Ishikawa (cell line): ENCODE measurements around the gene LINGO3.

Experiments used
- CEBPB ChIP-seq: IDR thresholded peaks from 2 replicates; pipeline ENCODE4 v1.6.1; 2012
- CREB1 ChIP-seq: IDR thresholded peaks from 2 replicates; pipeline ENCODE4 v1.6.1; 2012; ENCODE audit warnings: low read depth
- EGR1 ChIP-seq: IDR thresholded peaks from 2 replicates; pipeline ENCODE4 v1.6.1; 2012
- EP300 ChIP-seq: IDR thresholded peaks from 2 replicates; pipeline ENCODE4 v1.6.1; 2012; ENCODE audit warnings: borderline replicate concordance
- FOXM1 ChIP-seq: IDR thresholded peaks from 2 replicates; pipeline ENCODE4 v1.6.1; 2012; ENCODE audit warnings: low read depth, borderline replicate concordance
- MAX ChIP-seq: IDR thresholded peaks from 2 replicates; pipeline ENCODE4 v1.6.1; 2012
- NFIC ChIP-seq: IDR thresholded peaks from 2 replicates; pipeline ENCODE4 v1.6.1; 2012
- RAD21 ChIP-seq: IDR thresholded peaks from 2 replicates; pipeline ENCODE4 v1.6.1; 2012; ENCODE audit warnings: low read depth
- REST ChIP-seq: IDR thresholded peaks from 2 replicates; pipeline ENCODE4 v1.6.1; 2012; ENCODE audit warnings: low read depth, mild to moderate bottlenecking
- TAF1 ChIP-seq: IDR thresholded peaks from 2 replicates; pipeline ENCODE4 v1.6.1; 2012; ENCODE audit warnings: low read depth, mild to moderate bottlenecking
- TCF12 ChIP-seq: IDR thresholded peaks from 2 replicates; pipeline ENCODE4 v1.6.1; 2012; ENCODE audit warnings: low read depth
- TEAD4 ChIP-seq: IDR thresholded peaks from 2 replicates; pipeline ENCODE4 v1.6.1; 2012
- USF1 ChIP-seq: IDR thresholded peaks from 2 replicates; pipeline ENCODE4 v1.6.1; 2012
- YY1 ChIP-seq: IDR thresholded peaks from 2 replicates; pipeline ENCODE4 v1.6.1; 2012; ENCODE audit warnings: low read depth
- ZBTB7A ChIP-seq: IDR thresholded peaks from 2 replicates; pipeline ENCODE4 v1.6.1; 2012; ENCODE audit warnings: low read depth

The LINGO3 gene

GRCh38 chr19:2329149-2329478, 21.2 kb upstream of the LINGO3 start:
- TF ChIP-seq FOXM1: no peak
- no peak for TF ChIP-seq CREB1
- no peak for TF ChIP-seq EP300
- TF ChIP-seq TAF1: no peak
- TF ChIP-seq TEAD4: no peak
- no peak for TF ChIP-seq REST

- TF ChIP-seq CEBPB (no peak), CREB1 (no peak), MAX (peak; percentile 92), TEAD4 (peak; percentile 46), FOXM1 (no peak), EGR1 (peak; percentile 10; the same call in 1 of the 2 replicates), REST (no peak), EP300 (no peak), TCF12 (peak; percentile 16; the same call in 1 of the 2 replicates), ZBTB7A (peak; percentile 16; the same call in 1 of the 2 replicates), RAD21 (no peak), NFIC (no peak), USF1 (no peak), YY1 (peak; percentile 98), TAF1 (peak; percentile 94)
These were observed 20.6 kb upstream of the LINGO3 start, which contains the start of the genes LSM7 and SPPL2B for GRCh38 chr19:2328401-2329148. TSS of gene LSM7 (minus strand) at chr19:2328586. CDS start at chr19:2328566, 20 bp downstream. TSS of gene SPPL2B (plus strand) at chr19:2328684. CDS start at chr19:2328710, 26 bp downstream.

GRCh38 chr19:2327773-2328400, 19.9 kb upstream of the LINGO3 start:
- 0 out of 2 replicates have a peak, but pooled peaks have one; percentile 4 for TF ChIP-seq TEAD4
- no peak for TF ChIP-seq TAF1
- TF ChIP-seq RAD21: no peak
- no peak for TF ChIP-seq TCF12
- no peak for TF ChIP-seq EP300
- TF ChIP-seq ZBTB7A: 0 out of 2 replicates have a peak, but pooled peaks have one; percentile 17
- TF ChIP-seq YY1: peak; percentile 64
- no peak for TF ChIP-seq REST
- TF ChIP-seq MAX: no peak
- no peak; the same call in 1 of the 2 replicates for TF ChIP-seq CREB1

- TF ChIP-seq CREB1: no peak
- no peak for TF ChIP-seq EGR1
- no peak for TF ChIP-seq EP300
- no peak for TF ChIP-seq NFIC
- no peak for TF ChIP-seq TEAD4
- TF ChIP-seq TAF1: no peak
These were observed 18.9 kb upstream of the LINGO3 start for GRCh38 chr19:2326699-2327360.
